Lower lobe of right lung (tissue), 2 donors: ENCODE results near the gene HSD17B3. TPM values are rescaled to one million over a fixed set of nuclear protein-coding genes. Genes with fewer than 3 reads are reported as not detected.

Source experiments
- ATAC-seq, 2 donors: fragments of 200-7000 bp; cut with Tn5 transposase; one replicate each; pipeline ENCODE4 v1.9.1; 2020 to 2022; ENCODE audit warnings: mild to moderate bottlenecking in 2 of 2, moderate library complexity in 2 of 2
- DNase-seq: peaks from one replicate; pipeline ENCODE4 v3.0.0-alpha.2; 2020
- H3K27ac ChIP-seq: fragments of 200-600 bp; one replicate; pipeline ENCODE4 v1.8.0; 2022
- H3K27me3 ChIP-seq: fragments of 200-600 bp; one replicate; pipeline ENCODE4 v1.8.0; 2022; ENCODE audit warnings: low read depth
- H3K36me3 ChIP-seq: fragments of 200-600 bp; one replicate; pipeline ENCODE4 v1.8.0; 2022; ENCODE audit warnings: mild to moderate bottlenecking
- H3K4me1 ChIP-seq: fragments of 200-600 bp; one replicate; pipeline ENCODE4 v1.8.0; 2022
- H3K4me3 ChIP-seq: fragments of 200-600 bp; one replicate; pipeline ENCODE4 v1.8.0; 2022; ENCODE audit warnings: mild to moderate bottlenecking
- H3K9me3 ChIP-seq: fragments of 200-600 bp; one replicate; pipeline ENCODE4 v1.8.0; 2022
- CTCF ChIP-seq: fragments of 200-600 bp; IDR thresholded peaks from one replicate; pipeline ENCODE4 v1.8.0; 2022; ENCODE audit warnings: antibody characterized with exemption, mild to moderate bottlenecking
- intact Hi-C: fragments of 100-400 bp; cut with DNase I; formaldehyde crosslinking; loops from one replicate; pipeline ENCODE4 v1.11.0; 2022
- total RNA-seq: library from RNA; stranded (reverse); fragmentation: NEBNext Ultra II Directional; extraction: Animal tissue kit (Norgen Biotek cat#: 25700); gene quantifications from one replicate; pipeline ENCODE4 v1.2.1, GENCODE V29; 2021
- donor health status: DM: no; HTN: yes; CAD: no; lungs with severe emphysema.

The HSD17B3 gene
- total RNA-seq, 1 donor from 2014 or later, result 1.1 TPM

GRCh38 chr9:96343515-96344360 lies 41.8 kb upstream of the HSD17B3 start:
- H3K27ac ChIP-seq, result peak overlapping the region; percentile 43

GRCh38 chr9:96342571-96343245 lies 40.7 kb upstream of the HSD17B3 start:
- no peaks in the 10 kb centered on the region for H3K9me3 ChIP-seq
- peaks cover 5% of the 10 kb centered on the region for H3K36me3 ChIP-seq
- TF ChIP-seq CTCF, result no peak
- ATAC-seq (peak; percentile 21 to 34), DNase-seq (no peak)
- no peaks in the 10 kb centered on the region for H3K27me3 ChIP-seq
- H3K27ac ChIP-seq, result peak overlapping the region; percentile 43
- H3K4me1 ChIP-seq, result peaks cover 12% of the 10 kb centered on the region
- intact Hi-C loops, result no loop called here
- no peak overlapping the region for H3K4me3 ChIP-seq

More at GRCh38 chr9:96343515-96344360, 41.8 kb upstream of the HSD17B3 start:
- no peak for ATAC-seq
- intact Hi-C loops, result no loop called here
- peaks cover 12% of the 10 kb centered on the region for H3K4me1 ChIP-seq
- no peak overlapping the region for H3K4me3 ChIP-seq
- no peaks in the 10 kb centered on the region for H3K9me3 ChIP-seq
- TF ChIP-seq CTCF, result no peak
- H3K27me3 ChIP-seq, result no peaks in the 10 kb centered on the region
- DNase-seq, result no peak
- H3K36me3 ChIP-seq, result peaks cover 5% of the 10 kb centered on the region

GRCh38 chr9:96340707-96341106 lies 38.7 kb upstream of the HSD17B3 start:
- Histone ChIP-seq H3K27ac (no peak overlapping the region), H3K9me3 (no peaks in the 10 kb centered on the region), H3K27me3 (no peaks in the 10 kb centered on the region), H3K4me1 (peaks cover 12% of the 10 kb centered on the region), H3K4me3 (no peak overlapping the region), H3K36me3 (peaks cover 5% of the 10 kb centered on the region)
- ATAC-seq (no peak), DNase-seq (no peak)
- TF ChIP-seq CTCF, result no peak
- intact Hi-C loops, result no loop called here

- no peak overlapping the region for H3K4me3 ChIP-seq
- no peak for DNase-seq
- no peak for ATAC-seq
- no peaks in the 10 kb centered on the region for H3K27me3 ChIP-seq
- H3K9me3 ChIP-seq, result no peaks in the 10 kb centered on the region
- intact Hi-C loops, result no loop called here
- no peaks in the 10 kb centered on the region for H3K4me1 ChIP-seq
- no peak for TF ChIP-seq CTCF
- H3K27ac ChIP-seq, result no peak overlapping the region
- peaks cover 11% of the 10 kb centered on the region for H3K36me3 ChIP-seq
Observed at GRCh38 chr9:96338299-96338698, 36.3 kb upstream of the HSD17B3 start.

GRCh38 chr9:96333958-96334357 lies 32.0 kb upstream of the HSD17B3 start:
- no peak for ATAC-seq
- Histone ChIP-seq H3K4me3 (no peak overlapping the region), H3K27ac (no peak overlapping the region), H3K9me3 (no peaks in the 10 kb centered on the region), H3K36me3 (peaks cover 29% of the 10 kb centered on the region), H3K4me1 (no peaks in the 10 kb centered on the region), H3K27me3 (no peaks in the 10 kb centered on the region)
- intact Hi-C loops, result no loop called here
- no peak for TF ChIP-seq CTCF
- DNase-seq, result no peak
